ENCODE measurements around the gene CXCL17. TPM values are rescaled to one million over a fixed set of nuclear protein-coding genes. Genes with fewer than 3 reads are reported as not detected.

Gene CXCL17
- total and polyA plus RNA-seq, 2 experiments from 2014 or later: 0.39 TPM; not detected in 1

DNA sequence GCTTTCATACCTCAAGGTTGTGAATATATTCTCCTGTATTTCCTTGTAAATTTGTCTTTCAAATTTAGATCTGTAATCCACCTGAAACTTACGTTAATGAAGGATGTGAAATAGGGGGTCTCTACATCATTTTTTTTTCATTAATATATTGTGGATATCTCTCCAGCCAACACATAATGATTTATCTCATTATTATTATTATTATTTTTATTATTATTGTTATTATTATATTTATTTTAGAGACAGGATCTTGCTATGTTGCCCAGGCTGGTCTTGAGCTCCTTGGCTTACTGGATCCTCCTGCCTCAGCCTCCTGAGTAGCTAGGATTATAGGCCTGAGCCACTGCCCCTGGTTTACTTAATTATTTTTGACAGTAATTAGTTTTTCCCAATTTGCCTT is 11.3 kb downstream of the CXCL17 start:
- no peak overlapping the region for H3K27ac ChIP-seq (ENCODE audit: low read depth)
- H3K9me2 ChIP-seq (ENCODE audit: insufficient read depth): no peaks in the 10 kb centered on the region
- H3F3A ChIP-seq (replicated peaks; ENCODE audit: low read depth): 0 out of 2 replicates have a peak, but pooled peaks cover 3% of the 10 kb centered on the region
- peaks cover 17% of the 10 kb centered on the region for H3K27me3 ChIP-seq (ENCODE audit: insufficient read depth)
- Mint-ChIP-seq H3K27ac (no peak overlapping the region), H3K4me3 (no peak overlapping the region), H3K9me3 (no peaks in the 10 kb centered on the region), H3K4me1 (peaks cover 4% of the 10 kb centered on the region), H3K27me3 (ENCODE audit: insufficient read depth, low read depth, poor library complexity) (peaks cover 16% of the 10 kb centered on the region), H3K36me3 (ENCODE audit: low read depth) (no peaks in the 10 kb centered on the region)
- DNase-seq (ENCODE audit: low spot score) (no peak), ATAC-seq (no peak)
- no peaks in the 10 kb centered on the region for H3K36me3 ChIP-seq (ENCODE audit: insufficient read depth)
- H3K79me2 ChIP-seq (replicated peaks; ENCODE audit: insufficient read depth): no peaks in the 10 kb centered on the region
- no peaks in the 10 kb centered on the region for H3K4me1 ChIP-seq (ENCODE audit: insufficient read depth)
- no peak overlapping the region for H3K4me2 ChIP-seq
- TF ChIP-seq CTCF (conservative IDR thresholded peaks at IDR 0.05; ENCODE audit: low read depth in 2 of 2): no peak
- no peak for TF ChIP-seq CREB1 (CRISPR knock-in tag; IDR thresholded peaks at IDR 0.05; ENCODE audit: low read depth)
- TF ChIP-seq, protein P1, sequence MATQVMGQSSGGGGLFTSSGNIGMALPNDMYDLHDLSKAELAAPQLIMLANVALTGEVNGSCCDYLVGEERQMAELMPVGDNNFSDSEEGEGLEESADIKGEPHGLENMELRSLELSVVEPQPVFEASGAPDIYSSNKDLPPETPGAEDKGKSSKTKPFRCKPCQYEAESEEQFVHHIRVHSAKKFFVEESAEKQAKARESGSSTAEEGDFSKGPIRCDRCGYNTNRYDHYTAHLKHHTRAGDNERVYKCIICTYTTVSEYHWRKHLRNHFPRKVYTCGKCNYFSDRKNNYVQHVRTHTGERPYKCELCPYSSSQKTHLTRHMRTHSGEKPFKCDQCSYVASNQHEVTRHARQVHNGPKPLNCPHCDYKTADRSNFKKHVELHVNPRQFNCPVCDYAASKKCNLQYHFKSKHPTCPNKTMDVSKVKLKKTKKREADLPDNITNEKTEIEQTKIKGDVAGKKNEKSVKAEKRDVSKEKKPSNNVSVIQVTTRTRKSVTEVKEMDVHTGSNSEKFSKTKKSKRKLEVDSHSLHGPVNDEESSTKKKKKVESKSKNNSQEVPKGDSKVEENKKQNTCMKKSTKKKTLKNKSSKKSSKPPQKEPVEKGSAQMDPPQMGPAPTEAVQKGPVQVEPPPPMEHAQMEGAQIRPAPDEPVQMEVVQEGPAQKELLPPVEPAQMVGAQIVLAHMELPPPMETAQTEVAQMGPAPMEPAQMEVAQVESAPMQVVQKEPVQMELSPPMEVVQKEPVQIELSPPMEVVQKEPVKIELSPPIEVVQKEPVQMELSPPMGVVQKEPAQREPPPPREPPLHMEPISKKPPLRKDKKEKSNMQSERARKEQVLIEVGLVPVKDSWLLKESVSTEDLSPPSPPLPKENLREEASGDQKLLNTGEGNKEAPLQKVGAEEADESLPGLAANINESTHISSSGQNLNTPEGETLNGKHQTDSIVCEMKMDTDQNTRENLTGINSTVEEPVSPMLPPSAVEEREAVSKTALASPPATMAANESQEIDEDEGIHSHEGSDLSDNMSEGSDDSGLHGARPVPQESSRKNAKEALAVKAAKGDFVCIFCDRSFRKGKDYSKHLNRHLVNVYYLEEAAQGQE (IDR thresholded peaks at IDR 0.05; ENCODE audit: unreplicated experiment): no peak
- no peak for TF ChIP-seq POLR2AphosphoS5 (IDR thresholded peaks at IDR 0.05; ENCODE audit: low read depth)
- TF ChIP-seq NANOG (IDR thresholded peaks at IDR 0.05; ENCODE audit: borderline replicate concordance): no peak
- TF ChIP-seq EZH2 (IDR thresholded peaks at IDR 0.05; ENCODE audit: low read depth, unreplicated experiment): no peak
- TF ChIP-seq, protein P2, sequence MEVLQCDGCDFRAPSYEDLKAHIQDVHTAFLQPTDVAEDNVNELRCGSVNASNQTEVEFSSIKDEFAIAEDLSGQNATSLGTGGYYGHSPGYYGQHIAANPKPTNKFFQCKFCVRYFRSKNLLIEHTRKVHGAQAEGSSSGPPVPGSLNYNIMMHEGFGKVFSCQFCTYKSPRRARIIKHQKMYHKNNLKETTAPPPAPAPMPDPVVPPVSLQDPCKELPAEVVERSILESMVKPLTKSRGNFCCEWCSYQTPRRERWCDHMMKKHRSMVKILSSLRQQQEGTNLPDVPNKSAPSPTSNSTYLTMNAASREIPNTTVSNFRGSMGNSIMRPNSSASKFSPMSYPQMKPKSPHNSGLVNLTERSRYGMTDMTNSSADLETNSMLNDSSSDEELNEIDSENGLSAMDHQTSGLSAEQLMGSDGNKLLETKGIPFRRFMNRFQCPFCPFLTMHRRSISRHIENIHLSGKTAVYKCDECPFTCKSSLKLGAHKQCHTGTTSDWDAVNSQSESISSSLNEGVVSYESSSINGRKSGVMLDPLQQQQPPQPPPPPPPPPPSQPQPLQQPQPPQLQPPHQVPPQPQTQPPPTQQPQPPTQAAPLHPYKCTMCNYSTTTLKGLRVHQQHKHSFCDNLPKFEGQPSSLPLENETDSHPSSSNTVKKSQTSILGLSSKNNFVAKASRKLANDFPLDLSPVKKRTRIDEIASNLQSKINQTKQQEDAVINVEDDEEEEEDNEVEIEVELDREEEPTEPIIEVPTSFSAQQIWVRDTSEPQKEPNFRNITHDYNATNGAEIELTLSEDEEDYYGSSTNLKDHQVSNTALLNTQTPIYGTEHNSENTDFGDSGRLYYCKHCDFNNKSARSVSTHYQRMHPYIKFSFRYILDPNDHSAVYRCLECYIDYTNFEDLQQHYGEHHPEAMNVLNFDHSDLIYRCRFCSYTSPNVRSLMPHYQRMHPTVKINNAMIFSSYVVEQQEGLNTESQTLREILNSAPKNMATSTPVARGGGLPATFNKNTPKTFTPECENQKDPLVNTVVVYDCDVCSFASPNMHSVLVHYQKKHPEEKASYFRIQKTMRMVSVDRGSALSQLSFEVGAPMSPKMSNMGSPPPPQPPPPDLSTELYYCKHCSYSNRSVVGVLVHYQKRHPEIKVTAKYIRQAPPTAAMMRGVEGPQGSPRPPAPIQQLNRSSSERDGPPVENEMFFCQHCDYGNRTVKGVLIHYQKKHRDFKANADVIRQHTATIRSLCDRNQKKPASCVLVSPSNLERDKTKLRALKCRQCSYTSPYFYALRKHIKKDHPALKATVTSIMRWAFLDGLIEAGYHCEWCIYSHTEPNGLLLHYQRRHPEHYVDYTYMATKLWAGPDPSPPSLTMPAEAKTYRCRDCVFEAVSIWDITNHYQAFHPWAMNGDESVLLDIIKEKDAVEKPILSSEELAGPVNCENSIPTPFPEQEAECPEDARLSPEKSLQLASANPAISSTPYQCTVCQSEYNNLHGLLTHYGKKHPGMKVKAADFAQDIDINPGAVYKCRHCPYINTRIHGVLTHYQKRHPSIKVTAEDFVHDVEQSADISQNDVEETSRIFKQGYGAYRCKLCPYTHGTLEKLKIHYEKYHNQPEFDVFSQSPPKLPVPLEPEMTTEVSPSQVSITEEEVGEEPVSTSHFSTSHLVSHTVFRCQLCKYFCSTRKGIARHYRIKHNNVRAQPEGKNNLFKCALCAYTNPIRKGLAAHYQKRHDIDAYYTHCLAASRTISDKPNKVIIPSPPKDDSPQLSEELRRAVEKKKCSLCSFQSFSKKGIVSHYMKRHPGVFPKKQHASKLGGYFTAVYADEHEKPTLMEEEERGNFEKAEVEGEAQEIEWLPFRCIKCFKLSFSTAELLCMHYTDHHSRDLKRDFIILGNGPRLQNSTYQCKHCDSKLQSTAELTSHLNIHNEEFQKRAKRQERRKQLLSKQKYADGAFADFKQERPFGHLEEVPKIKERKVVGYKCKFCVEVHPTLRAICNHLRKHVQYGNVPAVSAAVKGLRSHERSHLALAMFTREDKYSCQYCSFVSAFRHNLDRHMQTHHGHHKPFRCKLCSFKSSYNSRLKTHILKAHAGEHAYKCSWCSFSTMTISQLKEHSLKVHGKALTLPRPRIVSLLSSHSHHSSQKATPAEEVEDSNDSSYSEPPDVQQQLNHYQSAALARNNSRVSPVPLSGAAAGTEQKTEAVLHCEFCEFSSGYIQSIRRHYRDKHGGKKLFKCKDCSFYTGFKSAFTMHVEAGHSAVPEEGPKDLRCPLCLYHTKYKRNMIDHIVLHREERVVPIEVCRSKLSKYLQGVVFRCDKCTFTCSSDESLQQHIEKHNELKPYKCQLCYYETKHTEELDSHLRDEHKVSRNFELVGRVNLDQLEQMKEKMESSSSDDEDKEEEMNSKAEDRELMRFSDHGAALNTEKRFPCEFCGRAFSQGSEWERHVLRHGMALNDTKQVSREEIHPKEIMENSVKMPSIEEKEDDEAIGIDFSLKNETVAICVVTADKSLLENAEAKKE (CRISPR knock-in tag; IDR thresholded peaks at IDR 0.05): no peak
- TF ChIP-seq ZNF331 (CRISPR knock-in tag; IDR thresholded peaks at IDR 0.05; ENCODE audit: low read depth): no peak
- no peak overlapping the region for H3K4me3 ChIP-seq
- H4K20me1 ChIP-seq (replicated peaks; ENCODE audit: insufficient read depth): no peaks in the 10 kb centered on the region
- H2AFZ ChIP-seq: no peak overlapping the region

Measured in GM23338 (cell line).